HG03439 (cell line): ENCODE results near the gene ILF2.

Experiments used
- ATAC-seq: cut with Tn5 transposase; IDR thresholded peaks from one replicate; pipeline ENCODE4 v1.9.1; 2021; ENCODE audit warnings: mild to moderate bottlenecking, moderate library complexity; ENCODE audit not compliant: unreplicated experiment

The ILF2 gene

DNA sequence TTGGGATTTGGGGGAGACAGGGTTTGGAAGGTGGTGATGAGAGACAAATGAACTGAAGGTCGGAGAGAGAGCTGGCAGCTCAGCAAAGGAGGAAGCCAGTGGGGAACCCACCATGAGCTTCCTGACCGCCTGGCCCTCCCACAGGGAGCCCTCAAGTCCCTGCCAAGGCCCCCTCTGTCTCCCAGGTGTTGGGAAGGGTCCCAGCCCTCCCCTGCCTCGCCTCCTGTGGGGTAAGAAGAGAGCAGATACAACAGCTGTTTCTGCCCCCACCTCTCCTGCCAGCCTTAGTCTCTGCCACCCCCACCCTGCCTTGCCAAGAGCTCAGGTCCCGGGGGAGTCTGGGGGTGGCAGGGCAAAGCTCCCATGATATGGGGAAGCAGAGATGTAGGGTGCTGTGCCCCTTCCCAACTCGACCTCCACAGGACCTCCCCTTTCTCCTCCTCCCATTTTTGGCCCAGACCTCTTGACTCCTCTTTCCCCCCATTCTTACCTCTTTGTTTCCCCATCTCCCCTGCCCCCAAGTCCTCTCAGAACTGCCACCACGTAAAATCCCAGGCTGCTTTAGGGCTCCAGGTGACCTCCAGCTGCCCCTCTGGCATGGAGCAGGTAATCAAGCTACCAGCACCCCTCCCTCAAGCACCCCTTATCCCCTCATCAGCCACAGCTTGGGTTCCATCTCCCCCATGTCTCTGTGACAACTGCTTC is 42.0 kb downstream of the ILF2 start:
- no peak for ATAC-seq

DNA sequence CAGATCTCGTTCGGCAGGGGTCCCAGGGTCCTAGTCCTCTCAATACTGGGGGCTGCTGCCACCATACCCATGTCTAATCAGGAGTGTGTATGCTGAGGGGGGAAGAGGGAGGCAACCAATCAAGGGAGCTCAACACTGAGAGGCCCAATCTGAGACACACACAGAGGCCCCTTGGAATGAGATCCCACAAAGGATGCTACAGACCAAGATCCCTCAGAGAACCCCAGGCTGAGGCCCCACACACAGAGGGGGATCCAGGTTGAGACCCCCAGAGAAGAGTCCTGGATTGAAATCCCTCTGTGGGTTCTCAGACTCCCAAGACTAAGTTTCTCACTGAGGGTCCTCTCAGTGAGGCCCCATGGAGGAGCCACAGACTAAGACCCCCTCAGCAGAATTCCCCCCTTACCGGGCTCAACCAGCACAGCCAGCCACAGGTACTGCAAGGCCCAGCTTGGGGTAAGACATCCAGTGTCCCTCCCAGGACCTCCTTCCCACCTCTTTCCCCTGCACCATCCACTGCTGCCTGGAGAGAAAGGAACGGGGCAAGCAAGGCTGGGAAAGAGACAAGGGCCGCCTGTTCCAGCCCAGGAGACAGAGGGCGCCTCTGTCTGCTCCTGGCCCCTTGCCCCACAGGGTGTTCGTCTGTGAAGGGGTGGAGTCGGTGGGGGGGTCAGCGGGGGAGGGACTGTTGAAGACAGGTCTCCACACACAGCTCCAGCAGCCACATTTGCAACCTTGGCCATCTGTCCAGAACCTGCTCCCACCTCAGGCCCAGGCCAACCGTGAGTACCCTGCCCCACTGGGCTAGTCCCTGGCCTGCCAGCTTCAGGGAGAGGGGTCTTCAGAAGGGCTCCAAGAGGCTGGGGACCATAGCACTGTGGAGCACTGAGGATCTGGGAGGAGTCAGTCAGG is 42.8 kb downstream of the ILF2 start, which contains the start of gene S100A1:
Gene S100A1, plus strand, starts transcription at position 720 of the 912 bp plus-strand sequence. CDS start 2,088 bp downstream, outside the sequence.
- no peak for ATAC-seq

DNA sequence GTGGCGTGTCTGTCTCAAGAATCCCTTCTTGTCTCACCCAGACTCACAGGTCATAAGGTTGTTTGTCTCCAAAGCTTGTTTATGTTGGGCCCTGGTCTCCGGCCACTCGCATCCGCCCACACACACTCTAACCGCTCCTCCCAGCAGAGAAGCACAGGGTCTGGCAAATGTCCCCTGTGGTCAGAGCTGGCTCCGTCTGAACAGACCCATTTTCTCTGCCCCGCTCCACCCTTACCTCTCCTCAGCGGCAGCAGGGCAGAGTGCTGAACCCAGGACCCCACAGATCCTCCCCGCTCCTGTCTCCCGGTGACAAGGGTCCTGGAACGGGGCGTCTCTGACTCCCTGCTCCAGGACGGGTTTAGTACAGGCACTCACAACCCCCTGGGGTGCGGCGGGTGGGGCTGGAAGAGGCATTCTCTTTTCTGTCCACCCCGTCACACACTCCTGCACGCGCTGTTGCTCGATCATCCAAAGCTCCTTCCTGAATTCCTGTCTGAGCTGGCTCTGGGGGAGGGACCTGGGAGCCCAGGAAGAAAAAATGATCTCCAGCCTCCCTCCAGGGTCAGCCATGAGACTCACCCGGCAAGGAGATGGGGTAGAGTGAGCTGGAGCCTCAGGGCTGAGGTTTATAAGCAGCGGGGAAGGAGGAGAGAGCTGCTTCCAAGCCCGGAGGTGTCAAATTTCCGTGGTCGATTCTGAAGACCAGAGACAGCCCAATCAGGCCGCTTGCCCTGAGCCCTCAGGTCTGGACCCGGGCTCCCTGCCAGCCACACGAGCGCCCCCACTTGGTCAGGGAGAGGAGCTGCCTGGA is 43.7 kb downstream of the ILF2 start, which contains the start of gene S100A13:
Gene S100A13, minus strand, starts transcription at position 602 of the 811 bp plus-strand sequence. CDS start 1,033 bp downstream, outside the sequence.
- no peak for ATAC-seq

DNA sequence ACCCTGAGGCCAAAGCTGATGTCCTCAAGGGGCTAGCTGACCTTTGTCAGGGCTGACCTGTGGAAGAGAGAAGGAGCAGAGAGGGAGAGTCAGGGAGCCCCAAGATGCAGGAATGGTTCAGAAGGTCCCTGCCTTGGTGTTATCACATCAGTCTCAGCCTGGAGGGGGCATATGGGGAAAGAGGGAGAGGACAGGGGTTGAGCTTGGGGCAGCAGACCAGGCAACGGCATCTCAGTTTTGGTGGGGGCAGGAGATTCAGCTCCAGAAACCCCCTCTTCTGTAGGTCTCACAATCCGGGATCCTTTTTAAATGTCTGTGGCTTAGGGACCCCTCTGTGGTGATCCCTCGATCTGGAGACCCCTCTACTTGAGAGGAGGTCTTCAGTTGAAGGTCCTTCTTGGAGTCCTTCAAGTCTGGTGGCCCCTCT is 44.3 kb downstream of the ILF2 start:
- ATAC-seq: no peak

DNA sequence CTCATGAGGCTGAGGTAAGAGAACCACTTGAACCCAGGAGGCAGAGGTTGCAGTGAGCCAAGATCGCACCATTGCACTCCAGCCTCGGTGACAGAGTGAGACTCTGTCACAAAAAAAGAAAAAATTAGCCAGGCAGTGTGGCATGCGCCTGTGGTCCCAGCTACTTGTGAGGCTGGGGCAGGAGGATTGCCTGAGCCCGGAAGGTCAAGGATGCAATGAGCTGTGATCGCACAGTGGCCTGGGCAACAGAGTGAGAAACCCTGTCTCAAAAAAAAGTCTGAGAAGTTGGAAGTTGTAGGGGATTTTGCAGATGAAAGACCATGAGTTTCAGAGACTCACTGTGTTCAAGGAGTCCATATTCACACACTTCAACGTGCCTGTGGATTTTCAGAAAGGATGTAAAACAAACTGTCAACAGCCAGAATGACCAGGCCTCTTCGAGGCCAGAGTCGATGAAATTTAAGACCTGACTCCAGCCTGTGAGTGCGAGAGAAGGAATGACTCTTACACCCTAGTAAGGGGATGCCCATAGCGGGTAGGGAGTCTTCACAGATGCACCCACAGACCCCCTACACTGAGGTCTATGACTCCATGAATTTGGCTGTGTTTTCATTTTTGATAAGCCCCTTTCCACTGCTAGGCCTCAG is 45.7 kb downstream of the ILF2 start:
- ATAC-seq: no peak

DNA sequence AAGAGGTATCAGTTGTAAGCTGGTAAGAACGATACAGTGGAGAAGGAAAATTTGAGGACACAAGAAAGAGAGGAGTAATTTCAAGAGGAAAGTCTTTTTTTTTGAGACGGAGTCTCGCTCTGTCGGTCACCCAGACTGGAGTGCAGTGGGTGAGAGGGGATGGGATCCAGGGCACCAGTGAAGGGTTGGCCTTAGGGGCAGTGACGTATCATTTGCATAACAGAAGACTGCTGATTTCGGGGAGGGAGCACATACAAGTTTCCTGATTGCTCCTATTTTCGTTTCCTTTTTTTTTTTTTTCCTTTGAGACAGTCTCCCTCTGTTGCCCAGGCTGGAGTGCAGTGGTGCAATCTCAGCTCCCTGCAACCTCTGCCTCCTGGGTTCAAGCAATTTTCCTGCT is 47.7 kb downstream of the ILF2 start:
- no peak for ATAC-seq

DNA sequence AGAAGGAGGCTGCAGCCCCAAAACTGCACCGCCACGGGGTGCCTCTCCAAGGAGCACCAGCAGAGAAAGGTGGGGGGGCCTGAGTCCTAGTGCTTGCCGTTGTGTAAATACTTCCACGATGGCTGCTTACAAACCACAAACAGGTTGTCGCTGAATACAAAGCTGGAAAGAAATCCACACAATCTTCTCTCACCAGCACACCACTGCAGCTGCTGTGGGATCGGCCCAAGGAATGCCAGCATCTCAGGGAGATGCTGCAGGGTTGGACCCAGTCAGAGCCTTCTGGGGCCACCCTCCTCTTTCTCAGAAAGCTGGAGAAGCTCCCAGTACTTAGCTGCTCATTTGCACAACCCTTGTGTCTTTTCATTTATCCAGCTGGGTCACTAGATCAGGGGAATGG is 51.6 kb downstream of the ILF2 start:
- no peak for ATAC-seq

DNA sequence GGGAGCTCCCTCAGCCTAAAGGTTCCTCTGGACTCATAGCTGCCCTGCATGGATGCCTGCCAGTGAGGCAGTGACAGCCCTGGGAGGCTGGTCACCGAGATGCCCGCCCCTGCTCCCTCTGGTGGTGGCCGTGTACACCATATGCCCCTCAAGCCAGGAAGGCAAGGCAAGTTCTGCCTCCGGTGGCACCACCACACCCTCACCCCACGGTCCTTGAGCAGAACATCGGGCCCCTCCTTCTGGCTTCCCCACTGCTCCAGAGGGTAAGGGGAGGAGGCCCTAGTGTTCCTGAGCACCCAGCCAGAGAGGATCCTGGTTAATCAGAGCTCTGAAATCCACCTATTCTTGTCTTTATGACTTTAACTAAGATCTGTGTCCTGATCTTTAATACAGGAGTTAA is 53.1 kb downstream of the ILF2 start:
- ATAC-seq: no peak

DNA sequence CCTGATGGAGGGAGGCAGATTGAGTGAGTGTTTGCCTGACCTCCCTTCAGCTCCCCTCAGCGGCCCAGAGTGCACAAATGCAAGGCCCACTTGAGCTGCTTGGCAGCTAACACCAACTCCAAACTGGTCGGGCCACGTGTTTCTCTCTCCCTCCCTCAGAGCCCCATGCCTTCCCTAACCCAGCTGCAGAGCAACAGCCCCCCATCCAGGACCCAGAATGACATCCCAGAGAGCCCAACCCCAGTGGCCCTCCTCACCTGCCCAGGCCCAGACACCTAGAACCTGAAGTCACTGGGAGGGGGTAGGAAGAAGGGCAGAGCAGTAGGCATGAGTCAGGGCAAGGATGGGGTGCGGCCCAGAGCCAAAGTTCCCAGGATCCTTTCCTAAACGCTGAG is 53.9 kb downstream of the ILF2 start:
- ATAC-seq: no peak

DNA sequence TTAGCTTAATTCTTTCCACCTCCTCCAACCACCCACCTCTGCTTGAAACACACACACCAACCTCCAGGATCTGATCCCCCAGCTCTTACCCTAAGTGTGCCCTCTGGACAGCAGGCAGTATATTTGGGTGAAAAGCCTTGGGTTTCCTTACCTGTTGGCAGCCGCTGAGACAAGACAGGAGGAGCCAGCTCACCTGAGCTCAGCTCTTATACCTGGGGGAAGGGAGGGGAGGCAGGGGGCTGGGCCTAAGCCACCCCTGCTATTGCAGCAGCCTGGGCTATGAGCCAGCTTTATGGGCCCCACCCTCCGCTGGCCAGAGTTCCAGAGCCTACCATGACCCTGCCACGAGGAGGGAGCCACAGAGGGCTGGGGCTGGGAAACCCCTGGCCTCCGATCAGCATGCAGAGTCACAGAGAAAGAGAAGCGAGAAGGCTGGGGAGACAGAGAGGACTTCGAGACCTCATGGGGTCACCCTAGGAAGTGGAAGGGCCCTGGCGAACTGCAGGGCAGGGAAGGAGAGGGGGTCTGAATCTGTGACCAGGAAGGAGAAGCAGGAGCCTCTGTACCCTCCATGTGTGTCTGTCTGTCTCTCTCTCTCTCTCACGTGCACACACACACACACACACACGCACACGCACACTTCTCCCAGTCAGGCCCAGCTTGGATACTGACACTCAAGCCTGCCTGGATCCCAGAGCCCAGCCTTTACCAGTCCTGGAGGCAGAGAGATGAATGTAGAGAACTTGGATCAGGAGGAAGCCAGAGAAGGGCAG is 54.5 kb downstream of the ILF2 start, which contains the start of gene S100A14:
Gene S100A14, minus strand, starts transcription at position 182 of the 773 bp plus-strand sequence. CDS start 467 bp downstream, outside the sequence.
- no peak for ATAC-seq

DNA sequence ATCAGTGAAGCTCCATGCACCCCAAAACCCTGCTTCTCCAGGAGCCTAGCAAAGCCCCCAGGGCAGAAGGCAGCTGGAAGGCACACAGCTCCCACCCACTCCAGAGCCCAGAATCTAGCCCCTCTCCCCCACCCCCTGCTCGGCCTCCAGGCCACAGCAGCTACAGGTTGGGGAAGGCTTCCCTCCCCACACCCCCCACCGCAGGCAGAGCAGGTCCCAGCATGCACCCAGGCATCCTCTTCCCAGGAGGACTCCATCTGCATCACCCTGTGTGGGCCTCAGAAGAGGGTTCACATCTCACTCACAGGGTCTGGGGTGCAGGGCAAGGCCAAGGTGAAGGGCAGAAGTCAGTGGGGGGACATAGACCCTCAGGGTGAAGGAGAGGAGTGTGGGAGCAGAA is 55.4 kb downstream of the ILF2 start:
- ATAC-seq: no peak

DNA sequence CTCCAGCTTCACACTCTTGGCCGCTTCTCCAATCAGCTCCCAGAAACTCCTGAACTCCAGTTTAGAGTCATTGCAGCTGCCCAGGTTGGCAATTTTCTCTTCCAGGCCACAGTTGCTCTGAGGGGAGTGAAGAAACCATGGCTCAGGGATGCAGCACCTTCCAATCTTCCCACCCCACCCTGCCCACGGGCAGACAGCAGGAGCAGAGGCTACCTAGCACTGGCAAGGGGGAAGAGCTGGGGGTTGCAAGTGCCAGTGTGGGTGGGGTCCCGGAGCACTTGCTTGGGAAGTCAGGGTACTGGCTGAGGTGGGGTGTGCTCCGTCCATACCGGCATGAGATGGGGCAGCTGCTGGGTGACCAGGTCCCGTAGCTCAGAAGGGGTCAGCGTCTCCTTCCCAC is 55.9 kb downstream of the ILF2 start:
- no peak for ATAC-seq

DNA sequence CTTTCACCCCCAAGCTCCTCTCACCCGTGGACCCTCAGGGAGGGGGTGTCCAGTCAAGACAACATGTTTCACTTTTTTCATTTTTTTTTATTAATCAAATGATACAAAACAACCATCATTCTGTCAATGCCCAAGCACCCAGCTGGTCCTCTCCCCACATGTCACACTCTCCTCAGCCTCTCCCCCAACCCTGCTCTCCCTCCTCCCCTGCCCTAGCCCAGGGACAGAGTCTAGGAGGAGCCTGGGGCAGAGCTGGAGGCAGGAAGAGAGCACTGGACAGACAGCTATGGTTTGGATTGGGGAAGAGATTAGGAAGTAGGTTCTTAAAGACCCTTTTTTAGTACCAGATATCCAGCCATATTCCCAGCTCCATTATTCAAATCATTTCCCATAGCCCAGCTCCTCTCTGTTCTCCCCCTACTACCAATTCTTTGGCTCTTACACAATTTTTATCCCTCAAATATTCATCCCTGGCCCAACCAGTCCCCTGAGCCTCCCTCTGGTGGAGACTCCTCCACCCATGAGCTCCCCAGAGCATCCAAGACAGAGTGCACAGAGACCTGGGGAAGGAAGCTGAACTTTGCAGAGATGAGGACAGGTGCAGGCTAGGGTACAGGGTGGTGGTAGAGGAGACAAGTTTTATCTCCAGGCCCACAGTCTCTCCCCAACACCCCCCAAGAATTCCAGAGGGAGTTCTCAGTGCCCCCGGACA is 56.4 kb downstream of the ILF2 start:
- ATAC-seq: no peak

DNA sequence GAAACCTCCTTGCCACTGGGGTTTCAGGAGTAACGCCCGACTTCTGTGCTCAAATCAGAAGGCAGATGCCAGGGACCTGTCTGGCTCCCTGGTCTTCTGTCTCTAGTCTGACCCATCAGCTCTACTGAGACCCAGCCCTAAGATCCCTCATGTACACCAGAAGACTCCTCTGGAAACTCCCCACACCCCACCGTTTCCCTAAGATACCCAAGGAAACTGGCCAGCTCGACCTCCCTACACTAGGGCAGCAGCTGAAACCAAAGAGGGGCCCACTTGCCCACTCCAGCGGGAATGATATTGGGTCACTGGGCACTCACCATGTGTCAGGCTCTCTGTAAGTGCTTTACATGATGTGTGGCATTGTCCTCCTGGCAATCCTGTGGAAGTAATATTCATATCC is 57.4 kb downstream of the ILF2 start:
- no peak for ATAC-seq

DNA sequence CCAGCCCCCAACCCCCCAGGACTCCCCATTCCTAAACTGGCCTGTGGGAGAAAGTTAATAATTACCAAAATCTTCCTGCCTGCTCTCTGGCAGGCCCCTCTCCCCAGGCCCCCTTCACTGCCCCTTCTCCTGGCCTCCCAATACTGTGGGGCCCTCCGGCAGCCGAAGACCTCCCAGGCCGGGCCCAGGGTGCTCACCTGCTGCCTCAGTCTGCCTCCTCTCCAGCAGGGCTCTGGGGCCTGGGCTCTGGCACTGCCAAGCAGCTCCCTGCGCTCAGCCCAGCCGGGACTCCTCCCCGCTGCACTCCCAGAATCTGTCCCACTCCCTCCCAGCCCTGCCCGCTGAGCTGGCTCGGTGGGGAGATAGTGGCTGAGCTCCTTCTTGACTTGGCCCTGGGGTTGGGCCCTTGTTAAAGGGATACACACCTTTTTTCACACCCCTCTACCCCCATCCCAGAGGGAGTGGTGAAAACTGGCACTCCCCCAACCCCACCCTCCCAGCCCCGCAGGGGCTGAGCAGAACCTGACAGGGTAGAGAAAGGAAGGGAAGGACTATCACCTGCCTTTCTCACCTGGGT is 58.0 kb downstream of the ILF2 start, which contains the start of gene S100A16:
Gene S100A16, minus strand, starts transcription at position 383 of the 577 bp plus-strand sequence. CDS start 4,986 bp downstream, outside the sequence.
- ATAC-seq: no peak

DNA sequence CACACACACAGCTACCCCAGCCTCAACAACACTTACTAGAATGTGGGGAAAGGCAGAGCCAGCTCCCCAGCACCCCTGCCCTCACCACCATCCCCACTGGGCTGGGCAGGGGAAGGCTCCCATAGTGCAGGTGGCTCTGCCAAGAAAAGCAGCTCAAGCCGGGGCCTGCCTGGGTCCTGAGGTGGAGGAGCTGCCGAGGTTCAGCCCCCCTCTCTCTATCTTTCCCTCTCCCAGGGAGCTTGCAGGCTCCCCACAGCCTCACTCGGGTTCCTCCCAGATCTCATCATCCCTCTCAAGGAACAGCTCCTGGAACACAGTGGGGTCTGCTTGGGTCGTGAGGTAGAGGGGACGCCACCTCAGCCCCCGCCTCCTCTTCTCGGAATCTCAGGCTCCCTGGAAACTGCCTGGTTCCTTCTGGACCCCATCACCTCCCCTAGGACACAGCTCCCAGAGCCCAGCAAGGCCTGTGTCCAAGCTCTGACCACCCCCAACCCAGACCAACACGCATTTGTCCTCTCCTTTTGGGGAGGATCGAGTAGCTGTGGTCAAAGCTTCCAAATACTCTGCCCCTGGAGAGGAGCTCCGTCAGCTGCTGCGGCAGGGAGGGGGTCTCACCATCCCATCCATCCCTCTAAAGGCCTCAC is 58.6 kb downstream of the ILF2 start:
- no peak for ATAC-seq
